ENCODE measurements around the gene MISP3. TPM values are rescaled to one million over a fixed set of nuclear protein-coding genes. Genes with fewer than 3 reads are reported as not detected.

MISP3 gene
- total and polyA plus RNA-seq, 9 of the 15 experiments (the other 6 are each of a cell fraction or from before 2014, with no cell fraction given), result 0.25 to 5.6 (median 1.6) TPM

- TF ChIP-seq, protein P1, sequence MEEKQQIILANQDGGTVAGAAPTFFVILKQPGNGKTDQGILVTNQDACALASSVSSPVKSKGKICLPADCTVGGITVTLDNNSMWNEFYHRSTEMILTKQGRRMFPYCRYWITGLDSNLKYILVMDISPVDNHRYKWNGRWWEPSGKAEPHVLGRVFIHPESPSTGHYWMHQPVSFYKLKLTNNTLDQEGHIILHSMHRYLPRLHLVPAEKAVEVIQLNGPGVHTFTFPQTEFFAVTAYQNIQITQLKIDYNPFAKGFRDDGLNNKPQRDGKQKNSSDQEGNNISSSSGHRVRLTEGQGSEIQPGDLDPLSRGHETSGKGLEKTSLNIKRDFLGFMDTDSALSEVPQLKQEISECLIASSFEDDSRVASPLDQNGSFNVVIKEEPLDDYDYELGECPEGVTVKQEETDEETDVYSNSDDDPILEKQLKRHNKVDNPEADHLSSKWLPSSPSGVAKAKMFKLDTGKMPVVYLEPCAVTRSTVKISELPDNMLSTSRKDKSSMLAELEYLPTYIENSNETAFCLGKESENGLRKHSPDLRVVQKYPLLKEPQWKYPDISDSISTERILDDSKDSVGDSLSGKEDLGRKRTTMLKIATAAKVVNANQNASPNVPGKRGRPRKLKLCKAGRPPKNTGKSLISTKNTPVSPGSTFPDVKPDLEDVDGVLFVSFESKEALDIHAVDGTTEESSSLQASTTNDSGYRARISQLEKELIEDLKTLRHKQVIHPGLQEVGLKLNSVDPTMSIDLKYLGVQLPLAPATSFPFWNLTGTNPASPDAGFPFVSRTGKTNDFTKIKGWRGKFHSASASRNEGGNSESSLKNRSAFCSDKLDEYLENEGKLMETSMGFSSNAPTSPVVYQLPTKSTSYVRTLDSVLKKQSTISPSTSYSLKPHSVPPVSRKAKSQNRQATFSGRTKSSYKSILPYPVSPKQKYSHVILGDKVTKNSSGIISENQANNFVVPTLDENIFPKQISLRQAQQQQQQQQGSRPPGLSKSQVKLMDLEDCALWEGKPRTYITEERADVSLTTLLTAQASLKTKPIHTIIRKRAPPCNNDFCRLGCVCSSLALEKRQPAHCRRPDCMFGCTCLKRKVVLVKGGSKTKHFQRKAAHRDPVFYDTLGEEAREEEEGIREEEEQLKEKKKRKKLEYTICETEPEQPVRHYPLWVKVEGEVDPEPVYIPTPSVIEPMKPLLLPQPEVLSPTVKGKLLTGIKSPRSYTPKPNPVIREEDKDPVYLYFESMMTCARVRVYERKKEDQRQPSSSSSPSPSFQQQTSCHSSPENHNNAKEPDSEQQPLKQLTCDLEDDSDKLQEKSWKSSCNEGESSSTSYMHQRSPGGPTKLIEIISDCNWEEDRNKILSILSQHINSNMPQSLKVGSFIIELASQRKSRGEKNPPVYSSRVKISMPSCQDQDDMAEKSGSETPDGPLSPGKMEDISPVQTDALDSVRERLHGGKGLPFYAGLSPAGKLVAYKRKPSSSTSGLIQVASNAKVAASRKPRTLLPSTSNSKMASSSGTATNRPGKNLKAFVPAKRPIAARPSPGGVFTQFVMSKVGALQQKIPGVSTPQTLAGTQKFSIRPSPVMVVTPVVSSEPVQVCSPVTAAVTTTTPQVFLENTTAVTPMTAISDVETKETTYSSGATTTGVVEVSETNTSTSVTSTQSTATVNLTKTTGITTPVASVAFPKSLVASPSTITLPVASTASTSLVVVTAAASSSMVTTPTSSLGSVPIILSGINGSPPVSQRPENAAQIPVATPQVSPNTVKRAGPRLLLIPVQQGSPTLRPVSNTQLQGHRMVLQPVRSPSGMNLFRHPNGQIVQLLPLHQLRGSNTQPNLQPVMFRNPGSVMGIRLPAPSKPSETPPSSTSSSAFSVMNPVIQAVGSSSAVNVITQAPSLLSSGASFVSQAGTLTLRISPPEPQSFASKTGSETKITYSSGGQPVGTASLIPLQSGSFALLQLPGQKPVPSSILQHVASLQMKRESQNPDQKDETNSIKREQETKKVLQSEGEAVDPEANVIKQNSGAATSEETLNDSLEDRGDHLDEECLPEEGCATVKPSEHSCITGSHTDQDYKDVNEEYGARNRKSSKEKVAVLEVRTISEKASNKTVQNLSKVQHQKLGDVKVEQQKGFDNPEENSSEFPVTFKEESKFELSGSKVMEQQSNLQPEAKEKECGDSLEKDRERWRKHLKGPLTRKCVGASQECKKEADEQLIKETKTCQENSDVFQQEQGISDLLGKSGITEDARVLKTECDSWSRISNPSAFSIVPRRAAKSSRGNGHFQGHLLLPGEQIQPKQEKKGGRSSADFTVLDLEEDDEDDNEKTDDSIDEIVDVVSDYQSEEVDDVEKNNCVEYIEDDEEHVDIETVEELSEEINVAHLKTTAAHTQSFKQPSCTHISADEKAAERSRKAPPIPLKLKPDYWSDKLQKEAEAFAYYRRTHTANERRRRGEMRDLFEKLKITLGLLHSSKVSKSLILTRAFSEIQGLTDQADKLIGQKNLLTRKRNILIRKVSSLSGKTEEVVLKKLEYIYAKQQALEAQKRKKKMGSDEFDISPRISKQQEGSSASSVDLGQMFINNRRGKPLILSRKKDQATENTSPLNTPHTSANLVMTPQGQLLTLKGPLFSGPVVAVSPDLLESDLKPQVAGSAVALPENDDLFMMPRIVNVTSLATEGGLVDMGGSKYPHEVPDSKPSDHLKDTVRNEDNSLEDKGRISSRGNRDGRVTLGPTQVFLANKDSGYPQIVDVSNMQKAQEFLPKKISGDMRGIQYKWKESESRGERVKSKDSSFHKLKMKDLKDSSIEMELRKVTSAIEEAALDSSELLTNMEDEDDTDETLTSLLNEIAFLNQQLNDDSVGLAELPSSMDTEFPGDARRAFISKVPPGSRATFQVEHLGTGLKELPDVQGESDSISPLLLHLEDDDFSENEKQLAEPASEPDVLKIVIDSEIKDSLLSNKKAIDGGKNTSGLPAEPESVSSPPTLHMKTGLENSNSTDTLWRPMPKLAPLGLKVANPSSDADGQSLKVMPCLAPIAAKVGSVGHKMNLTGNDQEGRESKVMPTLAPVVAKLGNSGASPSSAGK (IDR thresholded peaks at IDR 0.05), result peak; percentile 24; the same call in 1 of the 2 replicates
- TF ChIP-seq HNRNPLL (IDR thresholded peaks at IDR 0.05; ENCODE audit: low read depth, low read length, poor library complexity, severe bottlenecking) (no peak), HDAC1 (IDR thresholded peaks at IDR 0.05) (peak in 1 of 2 experiments; percentile 18; a peak in 1 of 4 replicates)
- TF ChIP-seq, protein P2, sequence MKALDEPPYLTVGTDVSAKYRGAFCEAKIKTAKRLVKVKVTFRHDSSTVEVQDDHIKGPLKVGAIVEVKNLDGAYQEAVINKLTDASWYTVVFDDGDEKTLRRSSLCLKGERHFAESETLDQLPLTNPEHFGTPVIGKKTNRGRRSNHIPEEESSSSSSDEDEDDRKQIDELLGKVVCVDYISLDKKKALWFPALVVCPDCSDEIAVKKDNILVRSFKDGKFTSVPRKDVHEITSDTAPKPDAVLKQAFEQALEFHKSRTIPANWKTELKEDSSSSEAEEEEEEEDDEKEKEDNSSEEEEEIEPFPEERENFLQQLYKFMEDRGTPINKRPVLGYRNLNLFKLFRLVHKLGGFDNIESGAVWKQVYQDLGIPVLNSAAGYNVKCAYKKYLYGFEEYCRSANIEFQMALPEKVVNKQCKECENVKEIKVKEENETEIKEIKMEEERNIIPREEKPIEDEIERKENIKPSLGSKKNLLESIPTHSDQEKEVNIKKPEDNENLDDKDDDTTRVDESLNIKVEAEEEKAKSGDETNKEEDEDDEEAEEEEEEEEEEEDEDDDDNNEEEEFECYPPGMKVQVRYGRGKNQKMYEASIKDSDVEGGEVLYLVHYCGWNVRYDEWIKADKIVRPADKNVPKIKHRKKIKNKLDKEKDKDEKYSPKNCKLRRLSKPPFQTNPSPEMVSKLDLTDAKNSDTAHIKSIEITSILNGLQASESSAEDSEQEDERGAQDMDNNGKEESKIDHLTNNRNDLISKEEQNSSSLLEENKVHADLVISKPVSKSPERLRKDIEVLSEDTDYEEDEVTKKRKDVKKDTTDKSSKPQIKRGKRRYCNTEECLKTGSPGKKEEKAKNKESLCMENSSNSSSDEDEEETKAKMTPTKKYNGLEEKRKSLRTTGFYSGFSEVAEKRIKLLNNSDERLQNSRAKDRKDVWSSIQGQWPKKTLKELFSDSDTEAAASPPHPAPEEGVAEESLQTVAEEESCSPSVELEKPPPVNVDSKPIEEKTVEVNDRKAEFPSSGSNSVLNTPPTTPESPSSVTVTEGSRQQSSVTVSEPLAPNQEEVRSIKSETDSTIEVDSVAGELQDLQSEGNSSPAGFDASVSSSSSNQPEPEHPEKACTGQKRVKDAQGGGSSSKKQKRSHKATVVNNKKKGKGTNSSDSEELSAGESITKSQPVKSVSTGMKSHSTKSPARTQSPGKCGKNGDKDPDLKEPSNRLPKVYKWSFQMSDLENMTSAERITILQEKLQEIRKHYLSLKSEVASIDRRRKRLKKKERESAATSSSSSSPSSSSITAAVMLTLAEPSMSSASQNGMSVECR (CRISPR knock-in tag; IDR thresholded peaks at IDR 0.05), result peak; percentile 31; the same call in 1 of the 2 replicates
- TF ChIP-seq, protein P3, sequence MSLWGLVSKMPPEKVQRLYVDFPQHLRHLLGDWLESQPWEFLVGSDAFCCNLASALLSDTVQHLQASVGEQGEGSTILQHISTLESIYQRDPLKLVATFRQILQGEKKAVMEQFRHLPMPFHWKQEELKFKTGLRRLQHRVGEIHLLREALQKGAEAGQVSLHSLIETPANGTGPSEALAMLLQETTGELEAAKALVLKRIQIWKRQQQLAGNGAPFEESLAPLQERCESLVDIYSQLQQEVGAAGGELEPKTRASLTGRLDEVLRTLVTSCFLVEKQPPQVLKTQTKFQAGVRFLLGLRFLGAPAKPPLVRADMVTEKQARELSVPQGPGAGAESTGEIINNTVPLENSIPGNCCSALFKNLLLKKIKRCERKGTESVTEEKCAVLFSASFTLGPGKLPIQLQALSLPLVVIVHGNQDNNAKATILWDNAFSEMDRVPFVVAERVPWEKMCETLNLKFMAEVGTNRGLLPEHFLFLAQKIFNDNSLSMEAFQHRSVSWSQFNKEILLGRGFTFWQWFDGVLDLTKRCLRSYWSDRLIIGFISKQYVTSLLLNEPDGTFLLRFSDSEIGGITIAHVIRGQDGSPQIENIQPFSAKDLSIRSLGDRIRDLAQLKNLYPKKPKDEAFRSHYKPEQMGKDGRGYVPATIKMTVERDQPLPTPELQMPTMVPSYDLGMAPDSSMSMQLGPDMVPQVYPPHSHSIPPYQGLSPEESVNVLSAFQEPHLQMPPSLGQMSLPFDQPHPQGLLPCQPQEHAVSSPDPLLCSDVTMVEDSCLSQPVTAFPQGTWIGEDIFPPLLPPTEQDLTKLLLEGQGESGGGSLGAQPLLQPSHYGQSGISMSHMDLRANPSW (CRISPR knock-in tag; IDR thresholded peaks at IDR 0.05), result no peak
Measured at GRCh38 chr19:14081797-14082674, 9.4 kb downstream of the MISP3 start (continued).
